GM18870 (cell line): ENCODE data around the gene ASAP2.

Experiments used
- ATAC-seq: cut with Tn5 transposase; IDR thresholded peaks from one replicate; pipeline ENCODE4 v1.9.1; 2021; ENCODE audit warnings: moderate library complexity; ENCODE audit not compliant: unreplicated experiment

Gene ASAP2

DNA sequence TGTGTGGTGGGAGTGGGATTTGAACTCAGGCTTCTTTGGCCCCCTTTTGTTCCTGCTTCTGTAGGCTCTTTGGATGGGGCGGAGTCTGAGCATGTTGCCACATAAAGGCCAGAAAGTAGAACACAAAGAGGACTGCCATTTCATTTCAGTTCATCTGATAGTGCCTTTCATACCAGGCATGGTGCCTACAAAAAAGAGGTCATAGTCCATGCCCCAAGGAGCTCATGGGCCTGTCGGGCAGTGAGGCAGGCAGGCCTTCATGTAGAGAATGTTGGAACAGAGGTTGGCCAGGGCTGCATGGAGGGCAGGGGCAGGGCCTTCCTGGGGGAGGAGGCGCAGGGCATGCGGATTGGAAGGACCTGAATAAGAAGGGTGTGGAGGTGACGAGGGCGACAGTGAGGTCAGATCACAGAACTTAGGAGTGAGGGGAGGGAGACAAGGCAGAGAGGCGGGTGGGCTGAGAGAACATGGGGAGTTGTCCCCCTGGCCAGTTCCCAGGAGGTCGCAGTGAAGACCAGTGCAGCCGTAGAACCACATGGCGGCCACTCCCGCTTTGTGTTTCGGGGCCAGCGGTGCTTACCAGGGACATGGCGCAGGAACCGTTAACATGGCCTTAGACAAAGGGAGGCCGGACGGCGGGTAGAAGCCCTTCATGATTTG, 167.6 kb downstream of the ASAP2 start:
- ATAC-seq: no peak

DNA sequence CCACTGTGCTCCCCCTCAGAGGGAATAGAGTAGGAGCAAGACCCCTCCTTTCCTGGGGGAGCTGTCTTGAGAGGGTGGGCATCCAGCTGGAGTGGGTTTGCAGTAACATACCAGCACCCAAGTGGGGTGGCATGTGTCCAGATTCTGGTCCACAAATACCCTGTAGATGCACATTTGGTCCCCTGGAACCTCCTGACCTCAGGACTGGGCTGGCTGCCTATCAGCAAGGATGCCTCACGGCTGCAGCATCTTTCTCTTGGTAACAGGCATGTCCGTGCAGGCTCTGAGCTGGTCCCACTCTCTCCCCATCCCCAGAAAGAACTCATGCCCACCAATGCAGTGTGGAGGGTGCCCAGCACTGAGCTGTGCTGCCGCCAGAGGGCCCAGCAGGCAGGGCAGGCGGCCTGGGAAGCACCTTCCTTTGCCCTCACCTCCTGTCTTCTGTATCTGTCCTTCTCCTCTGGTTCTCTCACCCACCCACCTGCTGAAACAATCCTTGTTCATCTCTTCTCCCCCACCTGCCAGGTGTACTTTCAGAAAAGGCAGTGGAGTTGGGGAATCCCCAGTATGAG, 169.3 kb downstream of the ASAP2 start:
- ATAC-seq: no peak

DNA sequence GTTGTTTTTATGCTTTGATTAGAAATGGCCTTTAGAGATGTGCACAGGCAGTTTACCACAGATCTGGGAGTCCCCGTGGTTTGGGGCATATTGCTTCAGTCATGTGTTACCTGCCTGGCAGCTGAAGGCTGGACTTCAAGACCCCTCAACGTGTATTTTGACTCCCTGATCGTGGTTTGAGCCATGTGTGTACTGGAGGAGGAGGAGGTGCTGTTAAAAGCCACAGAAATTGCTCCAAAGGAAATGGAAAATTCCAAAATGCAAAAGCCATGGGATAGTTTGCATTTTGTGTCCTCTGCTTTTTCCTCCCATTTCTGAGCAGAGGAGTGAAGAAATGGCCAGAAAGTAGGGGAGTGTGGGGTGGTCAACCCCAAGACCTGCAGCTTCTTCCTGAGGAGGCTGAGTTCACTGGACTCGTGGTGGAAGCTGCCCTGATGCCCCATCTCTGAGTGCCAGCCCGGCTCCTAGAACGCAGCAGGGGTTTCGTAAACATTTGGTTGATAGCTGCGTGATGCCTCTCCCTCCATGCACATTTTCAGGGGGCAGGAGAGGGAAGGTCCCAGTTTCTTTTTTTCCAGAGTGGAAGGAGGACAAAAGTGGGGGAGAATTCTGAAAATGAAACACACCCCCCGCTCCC, 171.0 kb downstream of the ASAP2 start:
- no peak for ATAC-seq

DNA sequence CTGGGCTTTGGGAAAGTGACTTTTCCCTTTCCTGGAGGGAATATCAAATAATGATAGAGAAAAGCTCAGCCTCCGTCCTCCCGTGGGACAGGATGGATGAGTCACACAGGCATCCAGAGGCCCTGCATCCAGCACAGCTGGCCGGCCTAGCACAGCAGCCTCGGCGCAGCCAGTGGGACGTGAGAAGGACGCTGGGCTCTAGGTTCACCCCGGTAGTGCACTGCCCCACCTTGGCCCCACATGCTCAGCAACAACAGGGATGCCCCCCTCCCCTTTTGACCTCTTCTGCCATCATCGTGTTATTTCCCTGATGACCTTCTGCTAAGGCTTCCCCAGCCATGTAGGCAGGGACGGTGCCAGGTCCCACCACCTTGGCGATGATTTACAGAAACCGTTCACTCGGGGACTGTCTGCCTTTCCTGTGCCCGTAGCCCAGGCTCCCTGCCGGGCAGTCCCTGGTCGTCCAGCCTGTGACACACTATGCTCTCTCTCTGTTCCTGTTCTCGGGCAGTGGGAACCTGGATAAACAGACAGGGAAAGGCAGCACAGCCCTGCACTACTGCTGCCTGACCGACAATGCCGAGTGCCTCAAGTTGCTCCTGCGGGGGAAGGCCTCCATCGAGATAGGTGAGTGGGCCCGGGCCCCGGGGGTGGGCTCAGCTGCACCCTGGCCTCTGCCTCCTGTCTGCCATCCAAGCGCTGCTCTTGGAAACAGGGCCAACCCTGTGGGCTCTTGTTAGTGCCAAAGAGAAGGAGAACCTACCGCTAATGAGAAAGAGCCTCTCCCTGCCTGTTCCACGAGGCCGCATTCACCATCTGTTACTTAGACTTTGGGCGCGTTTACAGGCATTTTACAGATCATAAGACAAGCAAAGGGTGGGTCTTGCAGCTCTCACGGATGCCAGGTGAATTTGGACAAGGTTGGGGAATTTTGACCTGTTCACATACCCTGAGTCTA, 172.1 kb downstream of the ASAP2 start:
- no peak for ATAC-seq

DNA sequence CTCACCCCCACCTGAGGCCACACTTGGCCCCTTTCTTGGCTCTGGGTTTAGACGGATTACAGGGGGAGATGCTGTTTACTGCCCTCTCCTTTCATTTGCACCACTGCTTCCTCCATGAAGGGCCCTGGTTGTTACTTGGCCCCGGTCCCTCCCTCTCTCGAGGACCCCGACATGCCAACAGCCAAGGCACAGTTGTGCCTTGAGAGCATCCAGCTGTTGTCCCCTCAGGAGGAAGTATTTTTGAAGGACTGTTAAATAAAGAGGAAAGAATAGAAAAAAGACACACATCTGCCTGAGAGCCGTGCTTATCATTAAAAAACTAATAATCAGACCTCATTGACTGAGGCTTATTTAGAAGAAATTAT, 172.8 kb downstream of the ASAP2 start:
- no peak for ATAC-seq

DNA sequence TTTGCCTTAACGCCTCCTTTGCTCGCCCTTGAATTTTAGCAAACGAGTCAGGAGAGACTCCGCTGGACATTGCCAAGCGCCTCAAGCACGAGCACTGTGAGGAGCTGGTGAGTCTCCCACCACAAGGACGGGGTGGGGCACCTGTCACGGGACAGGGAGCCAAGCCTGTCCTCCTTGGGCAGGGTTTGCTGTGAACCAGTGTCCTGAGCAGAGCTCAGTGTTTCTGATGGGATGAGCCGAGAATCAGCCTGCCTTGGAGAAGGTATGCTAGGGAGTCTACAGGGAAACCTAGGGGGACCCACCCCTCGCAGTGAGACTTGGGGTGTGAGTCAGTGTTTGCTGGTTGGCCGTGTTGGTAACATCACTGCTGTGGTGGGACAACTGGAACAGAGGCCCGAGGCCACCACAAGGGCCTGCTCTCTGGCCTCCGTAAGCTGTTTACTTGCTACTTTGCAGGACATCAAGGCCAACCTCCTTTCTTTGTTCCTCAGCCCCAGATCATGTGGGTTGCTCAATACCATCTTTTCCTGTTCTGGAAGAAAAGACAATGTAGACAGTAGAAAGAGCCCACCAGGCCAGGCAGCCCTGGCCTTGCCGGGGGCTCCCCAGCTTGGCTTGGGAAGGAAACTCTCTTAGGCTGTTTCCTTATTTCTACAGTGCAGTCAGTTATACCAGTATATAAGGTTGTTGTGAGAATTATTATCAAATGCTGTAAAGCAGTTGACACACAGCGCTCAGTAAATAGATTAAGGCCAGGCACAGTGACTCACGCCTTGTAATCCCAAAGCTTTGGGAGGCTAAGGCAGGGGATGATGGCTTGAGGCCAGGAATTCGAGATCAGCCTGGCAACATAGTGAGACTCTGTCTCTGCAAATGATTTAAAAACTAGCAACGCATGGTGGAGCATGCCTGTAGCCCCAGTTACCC, 174.4 kb downstream of the ASAP2 start:
- no peak for ATAC-seq

DNA sequence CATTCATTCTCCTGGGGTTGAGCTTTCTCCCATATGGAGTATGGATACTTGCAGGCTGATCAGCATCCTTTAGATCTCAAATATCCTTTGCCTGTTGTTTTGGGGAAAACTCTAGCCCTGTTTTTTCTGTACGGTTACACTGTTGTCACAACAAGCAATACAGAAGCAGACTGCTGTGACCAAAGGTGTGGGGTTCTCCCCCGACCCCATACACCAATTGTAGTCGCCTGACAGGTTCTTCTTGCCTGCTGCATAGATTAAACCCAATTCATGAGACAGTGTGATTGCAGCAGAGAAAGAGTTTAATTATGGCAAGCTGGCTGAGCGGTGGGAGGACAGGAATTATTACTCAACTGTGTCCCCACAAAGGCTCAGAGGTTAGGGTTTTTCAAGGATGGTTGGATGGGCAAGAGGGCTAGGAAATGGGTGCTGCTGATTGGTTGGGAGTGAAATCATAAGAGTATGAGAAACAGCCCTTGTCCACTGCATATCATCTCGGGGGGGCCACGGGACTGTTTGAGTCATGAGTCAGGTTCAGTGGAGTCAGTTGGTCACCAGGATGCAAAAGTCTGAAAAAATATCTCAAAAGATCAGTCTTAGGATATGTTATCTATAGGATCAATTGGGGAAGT, 176.1 kb downstream of the ASAP2 start:
- ATAC-seq: no peak

DNA sequence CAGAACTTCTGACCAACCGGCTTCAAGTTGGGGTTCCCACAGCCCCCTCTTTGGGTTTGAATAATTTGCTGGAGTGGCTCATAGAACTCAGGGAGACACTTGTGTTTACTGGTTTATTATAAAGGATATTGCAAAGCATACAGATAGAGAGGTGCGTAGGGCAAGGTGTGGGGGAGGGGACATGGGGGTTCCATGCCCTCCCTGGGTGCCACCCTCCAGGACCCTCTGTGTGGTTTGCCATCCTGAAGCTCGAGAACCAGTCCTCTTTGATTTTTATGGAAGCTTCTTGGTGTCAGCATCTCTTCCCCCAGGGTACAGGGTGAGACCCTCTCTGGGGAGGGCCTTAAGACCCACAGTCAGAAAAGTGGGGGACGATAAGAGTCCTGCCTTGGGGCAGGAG, 177.9 kb downstream of the ASAP2 start:
- no peak for ATAC-seq

DNA sequence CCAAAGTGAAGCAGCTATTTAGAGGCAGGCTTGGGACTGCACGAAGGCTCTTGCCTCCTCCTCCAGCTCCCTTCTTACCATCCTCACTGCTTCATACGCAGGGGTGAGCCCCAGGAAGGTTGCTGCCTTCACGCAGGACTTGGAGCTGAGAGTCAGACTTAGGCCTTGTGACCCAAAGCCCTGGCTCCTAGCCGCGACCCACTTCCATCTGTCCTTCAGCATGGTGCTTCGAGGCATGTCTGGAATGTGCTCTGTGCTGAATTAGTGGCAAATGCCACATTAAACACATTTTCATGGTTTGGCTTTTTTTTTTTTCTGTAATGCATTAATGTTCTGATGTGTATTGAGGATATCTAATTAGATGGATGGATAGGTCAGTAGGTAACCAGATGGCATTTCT, 179.2 kb downstream of the ASAP2 start:
- no peak for ATAC-seq

DNA sequence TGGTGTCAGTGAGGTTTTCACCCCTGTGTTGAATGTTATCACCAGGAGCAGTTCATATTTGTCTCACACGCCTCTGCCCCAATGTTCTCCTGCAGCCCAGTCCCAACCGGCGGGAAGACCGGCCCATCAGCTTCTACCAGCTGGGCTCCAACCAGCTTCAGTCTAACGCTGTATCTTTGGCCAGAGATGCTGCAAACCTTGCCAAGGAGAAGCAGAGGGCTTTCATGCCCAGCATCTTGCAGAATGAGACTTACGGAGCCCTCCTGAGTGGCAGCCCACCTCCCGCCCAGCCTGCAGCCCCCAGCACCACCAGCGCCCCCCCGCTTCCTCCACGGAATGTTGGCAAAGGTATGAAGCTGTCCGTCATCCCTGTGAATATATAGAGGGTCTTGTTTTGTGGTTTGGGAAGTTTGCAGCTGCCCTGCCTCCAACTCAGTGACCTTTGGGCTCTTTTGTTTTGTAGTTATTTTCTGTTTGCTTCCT, 181.6 kb downstream of the ASAP2 start:
- no peak for ATAC-seq

DNA sequence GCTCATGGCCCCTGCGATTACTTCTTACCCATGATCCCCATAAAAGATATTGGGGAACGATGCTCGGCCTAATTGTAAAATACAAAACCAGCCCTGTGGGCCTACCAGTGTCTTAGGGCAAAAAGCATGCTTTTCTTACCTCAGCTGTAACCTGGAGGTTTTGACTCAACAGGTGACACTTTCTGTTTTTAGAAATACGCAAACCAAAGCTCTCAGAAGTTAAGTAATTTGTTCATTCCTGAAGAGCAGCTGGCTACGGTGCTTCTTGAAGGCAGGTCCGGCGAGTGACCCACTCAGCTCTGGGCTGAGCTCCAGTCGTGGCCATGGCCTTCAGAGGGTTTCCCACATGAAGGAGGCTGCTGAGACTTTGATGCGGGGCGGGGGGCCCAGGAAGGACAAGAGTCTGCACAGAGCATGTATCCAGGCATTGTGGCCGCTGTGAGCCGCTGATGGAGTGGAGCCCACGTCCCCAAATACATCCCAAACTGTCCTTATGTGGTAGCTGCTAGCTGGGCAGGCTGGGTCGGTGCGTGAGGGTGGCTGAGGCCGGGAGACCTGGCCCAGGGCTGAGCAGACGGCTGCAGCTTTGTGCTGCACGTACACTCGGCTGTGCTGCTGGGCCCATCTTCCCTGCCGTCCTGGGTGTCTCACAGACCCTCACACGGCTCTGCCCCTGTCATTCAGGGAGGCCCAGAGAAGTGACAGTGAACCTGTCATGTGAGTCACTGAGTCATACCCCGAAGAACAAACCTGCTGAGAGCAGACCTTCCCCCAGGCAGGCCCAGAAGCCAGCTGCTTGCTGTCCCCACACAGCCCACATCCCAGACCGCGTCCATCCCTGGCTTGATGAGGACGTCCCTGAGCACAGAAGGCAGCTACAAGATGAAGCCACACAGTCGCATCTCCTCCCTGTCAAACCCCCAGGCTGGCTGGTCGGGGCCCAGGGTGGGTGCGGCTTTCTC, 182.6 kb downstream of the ASAP2 start:
- ATAC-seq: no peak

DNA sequence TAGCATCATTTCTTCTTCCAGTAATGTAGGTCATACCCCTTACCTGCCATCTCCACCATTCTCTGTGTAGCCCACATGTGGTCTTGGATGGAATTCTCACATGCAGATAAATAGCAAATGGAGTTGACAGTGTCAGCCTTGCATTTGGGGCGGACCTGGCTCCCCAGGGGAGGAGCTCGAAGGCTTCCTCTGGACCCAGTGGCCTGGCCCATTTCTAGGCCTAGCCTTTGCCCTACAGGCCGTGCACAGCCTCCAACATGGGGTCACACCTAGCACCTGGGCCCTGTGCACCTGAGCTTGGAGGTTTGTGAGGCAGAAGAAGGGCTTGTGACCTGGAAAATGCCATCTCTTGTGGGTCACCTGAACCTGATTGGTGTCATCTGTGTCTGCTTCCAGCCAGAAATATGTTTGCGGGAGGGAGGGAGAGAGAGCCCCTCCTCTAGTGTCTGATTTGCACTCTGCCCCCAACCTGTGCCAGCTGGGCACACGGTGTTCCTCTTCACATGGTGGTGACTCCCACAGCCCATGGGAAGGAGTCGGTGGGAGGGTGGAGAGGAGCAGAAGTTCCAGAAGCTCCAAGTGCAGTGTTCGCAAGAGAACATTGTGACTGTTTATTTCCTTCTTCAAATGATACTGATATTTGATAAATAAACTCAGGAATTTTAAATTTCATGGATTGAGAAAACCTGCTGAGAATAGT, 183.7 kb downstream of the ASAP2 start:
- no peak for ATAC-seq

DNA sequence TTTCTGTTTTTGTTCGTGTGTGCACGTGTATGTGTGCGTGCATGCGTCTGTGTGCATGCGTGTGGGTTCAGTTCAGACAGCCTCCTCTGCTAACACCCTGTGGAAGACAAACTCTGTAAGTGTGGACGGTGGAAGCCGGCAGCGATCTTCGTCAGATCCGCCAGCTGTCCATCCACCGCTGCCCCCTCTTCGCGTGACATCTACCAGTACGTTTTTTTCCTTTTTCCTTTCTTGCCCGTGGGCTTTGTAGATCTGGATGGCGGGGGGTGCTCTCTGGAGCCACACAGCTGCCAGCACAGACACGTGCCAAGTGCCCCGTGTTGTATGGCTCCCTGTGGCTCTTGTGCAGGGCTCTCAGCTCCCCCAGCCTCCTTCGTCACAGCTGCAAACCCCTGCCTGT, 184.4 kb downstream of the ASAP2 start:
- ATAC-seq: no peak

DNA sequence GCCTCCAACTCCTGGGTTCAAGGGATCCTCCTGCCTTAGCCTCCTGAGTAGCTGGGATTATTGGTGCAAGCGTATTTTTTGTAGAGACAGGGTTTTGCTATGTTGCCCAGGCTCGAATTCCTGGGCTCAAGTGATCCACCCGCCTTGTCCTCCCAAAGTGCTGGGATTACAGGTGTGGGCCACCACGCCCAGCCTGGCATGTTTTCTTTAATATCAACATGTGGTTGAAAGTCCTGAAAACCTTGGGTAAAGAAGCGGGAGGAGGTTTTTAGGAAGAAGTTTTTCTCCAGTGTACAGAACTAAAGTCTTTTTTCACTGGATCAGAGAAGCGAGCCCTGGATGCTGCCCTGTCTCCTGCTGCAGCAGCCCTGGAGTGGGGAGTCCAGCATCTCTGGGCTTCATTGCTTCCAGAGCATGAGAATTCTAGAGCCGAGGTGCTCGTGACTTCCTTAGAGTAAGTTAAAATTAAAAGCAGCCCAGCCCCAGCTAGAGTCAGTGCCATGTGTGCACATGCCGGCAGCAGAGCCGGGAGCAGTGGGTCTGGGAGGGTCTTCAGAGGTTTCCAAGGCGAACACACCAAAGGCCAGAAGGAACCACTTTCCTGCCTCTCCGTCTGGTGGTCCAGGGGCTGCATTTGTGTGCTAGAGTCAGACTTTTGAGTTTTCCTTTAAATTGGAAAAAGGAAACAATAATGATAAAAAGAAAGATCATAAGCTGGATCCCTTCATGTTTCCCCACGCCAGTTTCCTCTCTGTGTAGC, 185.5 kb downstream of the ASAP2 start:
- no peak for ATAC-seq

DNA sequence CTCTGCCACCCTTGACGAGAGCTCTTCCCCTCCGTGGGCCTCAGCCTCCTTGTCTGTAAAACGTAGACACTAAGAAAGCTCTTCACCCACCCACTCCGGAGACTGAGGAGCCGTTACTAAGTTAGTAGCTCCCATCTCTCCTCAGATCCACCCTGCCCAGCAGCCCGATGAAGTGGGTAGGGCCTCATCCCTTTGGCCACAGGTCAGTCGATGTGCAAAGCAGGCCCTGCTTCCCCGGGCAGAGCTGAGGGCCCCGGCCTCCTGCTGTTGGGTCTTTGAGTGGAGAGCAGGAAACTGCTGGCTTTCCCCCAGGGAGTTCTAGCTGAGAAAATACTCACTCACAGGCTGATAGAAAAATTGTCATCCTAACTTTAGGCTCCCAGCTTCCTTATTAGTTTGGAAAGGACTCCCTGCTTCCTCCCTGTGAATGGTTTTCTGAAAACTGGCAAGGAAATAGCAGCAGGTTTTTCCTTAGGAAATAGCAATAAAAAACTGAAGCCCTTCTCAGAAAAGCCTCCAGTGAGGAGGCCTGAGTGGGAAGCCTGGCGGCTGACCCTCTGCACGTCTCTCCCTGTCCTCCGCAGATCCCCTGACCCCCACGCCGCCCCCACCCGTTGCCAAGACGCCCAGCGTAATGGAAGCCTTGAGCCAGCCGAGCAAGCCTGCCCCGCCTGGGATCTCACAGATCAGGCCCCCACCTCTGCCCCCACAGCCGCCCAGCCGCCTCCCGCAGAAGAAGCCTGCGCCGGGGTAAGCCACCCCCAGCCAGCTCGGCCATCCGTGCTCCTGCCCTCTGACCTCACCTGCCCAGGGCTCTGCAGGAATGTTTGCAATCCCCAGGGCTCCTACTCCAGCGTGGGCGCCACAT, 186.5 kb downstream of the ASAP2 start:
- ATAC-seq: no peak

DNA sequence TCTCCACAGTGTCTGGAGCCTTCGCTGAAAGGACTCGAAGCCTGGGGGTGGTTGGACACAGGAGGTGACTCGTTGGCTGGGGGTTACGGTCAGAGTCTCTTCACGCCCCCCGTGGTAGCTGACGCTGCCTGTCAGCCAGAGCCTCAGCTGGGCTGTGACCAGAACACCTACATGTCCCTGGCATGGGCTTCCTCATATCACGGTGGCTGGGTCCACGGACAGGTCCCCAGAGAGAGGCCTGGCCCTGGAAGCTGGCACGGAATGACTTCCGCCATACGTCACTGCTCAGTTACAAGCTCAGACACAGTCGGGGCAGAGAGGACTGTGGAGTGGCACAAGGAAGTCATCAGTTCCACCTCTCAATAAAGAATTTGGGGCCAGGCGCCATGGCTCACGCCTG, 188.2 kb downstream of the ASAP2 start:
- no peak for ATAC-seq
